HT-29 (cell line): ENCODE data around the gene FAM210A. TPM values are rescaled to one million over a fixed set of nuclear protein-coding genes. Genes with fewer than 3 reads are reported as not detected.

Source experiments
- DNase-seq: peaks from one replicate; pipeline ENCODE4 v3.0.0-alpha.2; 2015; ENCODE audit warnings: low spot score
- total RNA-seq: library from RNA; depleted of rRNA; stranded (reverse); fragments of >200 nt; shearing (Covaris generic); gene quantifications from 2 replicates; pipeline ENCODE4 v1.2.3, GENCODE V29; 2014

FAM210A gene
- total RNA-seq, 1 experiment from 2014 or later = 32.0 TPM

- no peak for DNase-seq
Measured at GRCh38 chr18:13646633-13647032, 79.7 kb downstream of the FAM210A start.

DNA sequence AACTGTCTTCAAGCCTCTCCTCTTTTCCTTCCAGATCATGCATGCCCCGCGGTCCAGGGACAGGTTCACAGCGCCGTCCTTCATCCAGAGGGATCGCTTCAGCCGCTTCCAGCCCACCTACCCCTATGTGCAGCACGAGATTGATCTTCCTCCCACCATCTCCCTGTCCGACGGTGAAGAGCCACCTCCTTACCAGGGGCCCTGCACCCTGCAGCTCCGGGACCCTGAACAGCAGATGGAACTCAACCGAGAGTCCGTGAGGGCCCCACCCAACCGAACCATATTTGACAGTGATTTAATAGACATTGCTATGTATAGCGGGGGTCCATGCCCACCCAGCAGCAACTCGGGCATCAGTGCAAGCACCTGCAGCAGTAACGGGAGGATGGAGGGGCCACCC is 81.3 kb downstream of the FAM210A start:
- no peak for DNase-seq

DNA sequence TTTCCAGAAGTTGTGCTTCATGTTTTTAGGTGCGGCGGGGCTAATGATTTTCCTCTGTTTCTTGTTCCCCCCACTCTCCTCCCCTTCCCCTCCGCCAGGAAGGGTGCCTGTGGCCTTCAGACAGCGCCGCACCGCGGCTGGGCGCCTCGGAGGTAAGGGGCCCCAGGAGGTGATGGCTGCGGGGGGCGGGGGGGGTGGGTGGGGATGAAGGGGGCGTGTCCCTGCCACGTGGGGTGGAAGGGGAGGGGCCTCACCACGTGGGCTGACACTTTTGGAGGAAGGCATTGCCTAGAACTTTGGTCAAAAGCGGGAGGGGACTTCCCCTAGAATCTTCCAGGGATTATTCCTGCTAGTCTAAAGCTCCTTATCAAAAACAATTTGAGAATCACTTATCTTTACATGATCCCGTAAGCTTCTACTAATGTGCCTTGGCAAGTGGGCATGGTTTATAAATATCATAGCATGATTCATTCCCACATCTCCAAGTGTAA is 83.1 kb downstream of the FAM210A start:
- DNase-seq = no peak

- DNase-seq = no peak
Measured at GRCh38 chr18:13642440-13642827, 83.9 kb downstream of the FAM210A start.

DNA sequence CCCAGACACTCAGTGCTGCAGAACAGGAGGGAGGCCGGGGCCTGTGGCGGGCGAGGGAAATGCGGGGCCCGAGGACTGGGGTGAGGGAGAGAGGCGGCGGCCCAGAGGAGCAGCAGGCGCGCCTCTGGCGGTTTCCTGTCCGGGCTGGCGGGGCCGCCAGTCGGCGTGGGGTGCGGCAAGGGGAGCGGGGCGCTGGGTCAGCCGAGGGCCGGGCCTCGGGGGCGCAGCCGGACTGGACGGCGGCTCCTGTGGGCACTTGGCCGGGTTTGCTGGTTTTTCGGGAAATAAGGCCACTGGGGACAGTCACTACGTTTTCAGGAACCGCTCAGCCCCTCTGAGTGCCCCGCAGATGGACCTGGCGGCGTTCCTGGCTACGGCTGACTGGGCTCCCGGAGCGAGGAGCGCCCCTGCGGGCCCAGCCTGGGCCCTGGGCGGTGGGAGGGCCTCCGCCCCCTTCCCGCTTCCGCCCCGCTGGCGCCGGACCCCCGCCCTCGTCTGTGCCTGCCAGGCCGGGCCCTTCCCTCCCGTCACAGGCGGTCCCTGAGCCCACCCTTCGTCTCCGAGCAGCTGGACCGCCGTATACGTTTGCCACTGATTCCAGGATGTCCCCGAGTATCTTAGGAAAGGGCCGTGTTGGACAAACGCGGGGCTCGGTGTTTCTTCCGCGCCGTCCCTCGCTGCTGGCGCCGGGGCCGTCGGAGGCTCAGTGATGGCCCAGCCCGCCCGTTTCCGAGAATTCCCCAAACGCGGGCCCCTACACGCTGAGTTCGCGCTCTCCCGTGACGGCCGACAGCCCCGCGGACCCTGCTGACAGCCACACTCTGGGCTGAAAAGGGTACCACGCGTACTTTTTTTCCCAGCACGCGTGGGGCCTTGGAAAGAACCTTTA is 84.6 kb downstream of the FAM210A start:
- DNase-seq = no peak

GRCh38 chr18:13640266-13640860 is 86.0 kb downstream of the FAM210A start:
- DNase-seq = no peak

- no peak for DNase-seq
Measured at GRCh38 chr18:13638719-13639595, 87.4 kb downstream of the FAM210A start.

- DNase-seq = no peak
Measured at GRCh38 chr18:13635046-13635445, 91.3 kb downstream of the FAM210A start.

DNA sequence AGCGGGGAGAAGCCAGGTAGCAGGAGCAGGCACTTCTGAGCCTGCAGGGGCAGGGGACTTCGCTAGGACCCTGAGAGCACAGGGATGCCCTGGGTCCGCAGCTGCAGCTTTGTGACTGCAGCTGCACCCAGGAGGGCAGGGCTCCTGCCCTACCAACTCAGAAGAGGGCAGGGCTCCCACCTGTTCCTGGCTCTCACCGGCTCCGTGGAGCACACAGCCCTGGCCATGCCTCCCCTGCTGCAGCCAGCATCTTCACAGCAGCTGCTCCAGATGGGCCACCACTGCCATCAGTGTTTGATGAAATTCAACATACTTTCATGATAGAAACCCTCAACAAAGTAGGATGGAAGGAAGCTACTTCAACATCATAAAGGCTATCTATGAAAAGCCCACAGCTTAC is 92.7 kb downstream of the FAM210A start:
- DNase-seq = no peak

DNA sequence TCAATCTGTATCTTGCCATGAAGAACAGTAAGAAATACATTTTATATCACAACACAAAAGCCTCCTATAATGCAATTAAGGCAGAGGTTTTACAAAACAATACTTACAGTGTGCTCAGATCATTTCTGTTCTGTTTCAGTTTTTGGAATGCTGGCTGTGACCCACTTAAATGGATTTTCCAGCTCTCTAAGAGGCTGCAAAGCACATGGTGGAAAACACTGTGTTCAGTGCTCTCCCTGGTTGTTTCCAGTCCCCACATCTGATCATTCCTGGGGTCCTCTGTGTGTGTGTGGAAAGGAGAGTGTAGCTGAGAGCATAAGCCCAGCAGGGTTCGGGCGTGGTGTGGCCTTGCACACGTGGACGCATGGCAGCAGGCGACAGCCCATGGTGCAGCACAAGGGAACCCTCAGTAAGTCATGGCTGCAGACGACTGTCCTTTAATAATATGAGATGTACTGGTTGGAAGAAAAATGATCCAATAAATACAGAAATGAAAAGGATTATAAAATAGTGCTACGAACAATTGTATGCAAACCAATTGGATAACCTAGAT is 95.6 kb downstream of the FAM210A start:
- no peak for DNase-seq

- peak; percentile 68 for DNase-seq
Measured at GRCh38 chr18:13629841-13630715, 96.3 kb downstream of the FAM210A start.

GRCh38 chr18:13628211-13628610 is 98.1 kb downstream of the FAM210A start:
- no peak for DNase-seq

DNA sequence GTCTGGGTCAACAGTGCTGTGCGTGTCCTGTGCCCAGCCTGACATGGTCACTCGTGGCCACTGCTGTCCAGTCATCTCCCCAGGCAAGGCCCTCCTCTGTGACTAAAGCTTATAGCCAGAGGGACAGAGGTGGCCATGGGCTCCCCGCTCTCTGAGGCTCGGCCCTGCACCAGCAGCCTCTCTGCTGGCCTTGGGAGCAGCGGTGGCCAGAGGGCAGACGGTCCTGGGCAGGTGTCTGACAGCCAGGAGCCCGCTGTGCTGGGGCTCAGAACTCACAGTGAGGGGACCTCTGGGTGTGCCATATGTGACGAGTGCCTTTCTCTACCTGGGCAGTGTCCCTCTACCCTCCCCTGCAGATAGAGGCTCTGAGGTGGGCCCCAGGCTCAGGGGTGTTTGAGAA is 98.7 kb downstream of the FAM210A start:
- DNase-seq = no peak

DNA sequence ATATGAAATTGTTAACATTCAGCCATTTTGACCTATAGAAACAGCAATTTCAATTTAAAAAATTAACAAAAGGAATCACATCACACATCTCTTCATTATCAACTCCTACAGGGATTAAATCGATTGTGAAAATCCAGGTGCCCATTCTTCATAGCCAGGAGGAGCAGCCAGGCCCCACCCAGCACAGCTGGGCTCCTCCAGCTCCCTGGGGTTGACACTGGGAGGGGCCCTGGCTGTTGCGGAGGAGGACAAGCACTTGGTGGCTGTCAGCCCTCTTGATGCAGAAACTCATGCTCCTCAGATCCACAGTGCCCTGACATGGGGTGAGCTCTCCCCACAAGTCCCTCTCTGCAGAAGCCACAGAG is 99.8 kb downstream of the FAM210A start:
- no peak for DNase-seq

GRCh38 chr18:13625843-13626543 is 100.4 kb downstream of the FAM210A start:
- no peak for DNase-seq

- DNase-seq = no peak
Measured at GRCh38 chr18:13625355-13625754, 101.0 kb downstream of the FAM210A start.

- DNase-seq = no peak
Measured at GRCh38 chr18:13624563-13625237, 101.7 kb downstream of the FAM210A start.

GRCh38 chr18:13623871-13624270 is 102.5 kb downstream of the FAM210A start:
- DNase-seq = no peak

- DNase-seq = no peak
Measured at GRCh38 chr18:13623348-13623747, 103.0 kb downstream of the FAM210A start.

- no peak for DNase-seq
Measured at GRCh38 chr18:13622751-13623150, 103.6 kb downstream of the FAM210A start.
